HG03095 (cell line): Measurements from ENCODE around the gene FAM237A.

Experiments
- ATAC-seq: cut with Tn5 transposase; IDR thresholded peaks from one replicate; pipeline ENCODE4 v1.9.1; 2021; ENCODE audit warnings: moderate library complexity; ENCODE audit not compliant: unreplicated experiment

The FAM237A gene

GRCh38 chr2:206688453-206688852, 46.2 kb downstream of the FAM237A start:
- ATAC-seq, result no peak

GRCh38 chr2:206688990-206689389, 46.7 kb downstream of the FAM237A start:
- no peak for ATAC-seq

GRCh38 chr2:206692971-206693370, 50.7 kb downstream of the FAM237A start:
- no peak for ATAC-seq

GRCh38 chr2:206693399-206694137, 51.3 kb downstream of the FAM237A start:
- no peak for ATAC-seq

- ATAC-seq, result no peak
Measured at GRCh38 chr2:206696910-206697309, 54.6 kb downstream of the FAM237A start.

GRCh38 chr2:206698811-206699210, 56.5 kb downstream of the FAM237A start:
- no peak for ATAC-seq
